Stimulated activated CD4-positive, alpha-beta T cell treated with anti-CD3 and anti-CD28 coated beads, Interleukin-15, amount 100 ng/mL, for 1 hour (primary cell): ENCODE measurements around the gene TTC39A.

ENCODE experiments used
- DNase-seq, 2 donors: peaks; one replicate each; pipeline ENCODE4 v3.0.0-alpha.2; 2020; ENCODE audit warnings: low read depth in 1 of 2, low spot score in 1 of 2

The TTC39A gene

DNA sequence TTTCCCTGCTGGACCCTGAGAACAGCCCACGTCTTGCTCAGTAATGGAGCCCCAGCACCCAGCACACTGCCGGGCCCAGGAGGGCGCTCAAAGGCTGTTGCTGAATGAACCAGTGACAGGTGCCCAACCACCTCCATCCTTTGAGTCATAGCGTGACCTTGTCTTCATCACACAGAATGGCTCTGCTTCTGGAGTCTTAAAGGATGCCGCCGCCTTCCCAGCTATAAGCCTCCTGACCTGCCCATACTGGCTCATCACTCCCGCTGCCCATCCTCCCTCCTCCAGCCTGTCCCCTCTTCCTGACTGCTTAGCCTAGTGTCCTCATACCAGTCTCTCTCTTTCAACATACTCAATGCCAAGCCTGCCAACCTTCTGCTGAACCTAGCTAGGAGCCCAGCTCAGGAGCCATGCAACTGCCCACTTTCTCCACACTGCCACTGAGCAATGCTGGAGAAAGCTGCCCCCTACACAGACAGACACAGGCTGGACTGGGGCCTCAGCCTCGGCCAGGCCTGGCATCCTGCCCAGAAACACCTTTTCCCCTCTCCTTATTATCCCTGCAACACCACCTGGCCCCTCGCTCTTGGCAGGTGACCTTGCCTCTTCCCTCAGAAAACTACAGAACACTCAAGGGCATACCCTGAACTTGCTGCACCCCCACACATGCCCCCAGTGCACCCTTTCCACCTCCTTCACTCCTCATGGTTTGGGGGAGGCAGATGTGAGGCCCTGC, 14.1 kb downstream of the TTC39A start:
- DNase-seq: no peak

DNA sequence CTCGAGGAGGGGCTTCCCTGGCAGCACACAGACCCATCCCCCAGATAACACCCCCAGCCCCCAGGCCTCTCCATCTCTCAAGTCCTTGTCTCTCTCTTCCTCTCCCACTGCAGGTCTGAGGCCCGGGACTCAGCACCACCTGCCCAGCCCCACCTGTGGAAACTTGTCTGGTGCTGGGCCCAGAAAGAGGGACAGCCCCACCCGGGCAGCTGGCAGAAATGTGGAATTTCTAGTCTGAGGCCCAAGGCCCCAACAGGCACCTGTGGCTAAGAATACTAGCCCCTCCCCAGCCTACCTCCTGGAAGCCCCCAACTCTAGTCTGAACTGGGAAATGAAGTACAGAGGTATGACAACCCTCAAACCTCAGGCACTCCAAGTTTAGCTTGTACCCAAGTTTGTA, 15.4 kb downstream of the TTC39A start:
- no peak for DNase-seq

DNA sequence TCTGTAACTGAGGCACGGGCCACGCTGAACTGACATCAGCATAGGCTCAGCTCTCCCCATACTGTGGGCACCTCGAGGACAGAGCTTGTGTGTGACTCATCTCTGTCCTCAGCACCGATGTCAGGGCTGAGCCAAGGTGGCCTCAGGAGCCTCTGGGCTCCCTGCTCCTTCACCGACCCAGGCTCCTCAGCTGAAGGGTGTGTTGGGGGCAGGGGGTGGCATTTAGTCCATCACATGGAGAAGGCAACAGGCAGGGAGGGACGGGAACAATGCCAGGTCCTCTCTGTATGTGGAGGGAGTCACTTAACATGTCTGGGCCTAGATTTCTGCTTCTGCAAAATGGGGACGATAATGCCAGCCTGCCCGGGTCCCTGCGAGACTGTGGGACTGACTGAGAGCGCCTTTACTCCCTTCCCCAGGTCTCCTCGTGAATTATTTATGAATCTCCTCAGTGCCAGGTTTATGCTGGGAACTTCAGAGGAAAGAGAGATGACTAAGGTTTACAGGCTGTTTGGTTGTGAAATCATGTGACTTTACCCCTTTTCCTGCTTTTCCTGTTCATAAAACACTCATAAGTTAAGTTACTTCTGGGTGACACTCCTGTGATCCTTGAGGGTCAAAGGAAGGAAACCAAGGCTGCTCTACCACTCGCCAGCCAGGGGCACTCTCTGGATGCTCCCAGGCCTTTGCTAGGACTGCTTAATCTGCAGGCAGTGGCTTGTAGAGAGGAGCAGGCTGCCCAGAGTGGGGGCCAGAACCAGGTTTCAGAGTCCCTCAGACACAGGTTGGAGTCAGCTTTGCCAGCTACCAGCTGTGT, 16.2 kb downstream of the TTC39A start:
- DNase-seq: no peak

DNA sequence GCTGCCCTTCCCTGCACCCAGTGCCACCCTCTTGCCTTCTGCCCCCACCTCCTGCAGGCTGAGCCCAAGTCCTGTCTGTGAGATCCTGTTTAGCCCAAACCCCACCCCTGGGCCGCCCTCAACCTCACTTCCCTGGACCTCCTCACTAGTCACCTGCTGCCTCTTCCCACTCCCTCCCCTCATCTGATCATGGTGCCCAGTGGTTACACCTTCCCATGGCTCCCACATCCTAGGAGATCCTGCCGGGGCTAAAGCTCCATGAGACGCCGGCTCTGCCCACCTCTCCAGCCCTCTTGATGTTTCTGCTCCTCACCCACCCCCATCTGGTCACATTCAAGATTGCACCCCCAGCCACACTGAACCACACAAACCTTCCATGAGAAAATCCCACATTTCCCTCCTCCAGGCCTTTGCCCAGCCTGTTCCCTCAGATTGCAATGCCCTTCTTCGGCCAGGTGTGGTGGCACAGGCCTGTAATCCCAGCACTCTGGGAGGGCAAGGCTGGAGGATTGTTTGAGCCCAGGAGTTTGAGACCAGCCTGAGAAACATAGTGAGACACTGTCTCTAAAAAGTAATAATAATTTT, 17.0 kb downstream of the TTC39A start:
- no peak for DNase-seq

DNA sequence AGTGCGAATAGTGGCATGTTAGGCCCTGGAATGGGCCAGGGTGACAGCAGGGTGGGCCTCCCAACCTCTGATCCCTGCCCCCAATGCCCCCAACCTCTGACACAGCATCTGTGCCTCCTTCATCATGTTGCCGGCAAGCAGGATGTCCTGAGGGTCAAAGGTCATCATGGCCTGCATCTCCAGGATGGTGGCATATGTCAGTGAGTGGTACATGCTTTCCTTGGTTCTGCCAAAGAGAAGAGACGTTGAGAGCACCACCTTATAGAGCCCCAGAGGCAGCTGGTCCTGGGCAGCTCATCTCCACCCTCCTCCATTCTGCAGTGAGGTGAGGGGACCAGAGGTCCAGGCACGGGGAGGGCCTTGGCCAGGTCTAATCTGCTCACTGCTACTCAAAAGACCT, 17.6 kb downstream of the TTC39A start:
- DNase-seq: no peak

DNA sequence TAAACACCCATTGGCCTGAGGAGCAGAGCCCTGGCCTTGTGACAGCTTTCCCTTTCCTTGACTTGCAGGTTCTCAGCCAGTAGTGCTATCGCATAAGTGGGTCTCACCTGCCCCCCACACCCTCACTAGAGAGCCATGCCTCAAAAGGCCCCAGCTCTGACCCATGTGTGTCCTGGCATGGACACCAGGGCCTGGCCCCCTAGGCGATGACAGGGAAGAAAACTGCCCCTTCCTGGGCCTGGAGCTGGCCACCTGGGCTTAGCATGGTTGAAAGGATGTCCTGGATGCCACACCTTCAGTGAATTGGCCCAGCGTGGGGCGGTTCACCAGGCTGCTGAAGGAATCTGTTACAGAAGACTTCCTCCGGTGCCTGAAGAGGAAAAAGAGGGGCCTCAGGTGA, 18.5 kb downstream of the TTC39A start:
- no peak for DNase-seq

DNA sequence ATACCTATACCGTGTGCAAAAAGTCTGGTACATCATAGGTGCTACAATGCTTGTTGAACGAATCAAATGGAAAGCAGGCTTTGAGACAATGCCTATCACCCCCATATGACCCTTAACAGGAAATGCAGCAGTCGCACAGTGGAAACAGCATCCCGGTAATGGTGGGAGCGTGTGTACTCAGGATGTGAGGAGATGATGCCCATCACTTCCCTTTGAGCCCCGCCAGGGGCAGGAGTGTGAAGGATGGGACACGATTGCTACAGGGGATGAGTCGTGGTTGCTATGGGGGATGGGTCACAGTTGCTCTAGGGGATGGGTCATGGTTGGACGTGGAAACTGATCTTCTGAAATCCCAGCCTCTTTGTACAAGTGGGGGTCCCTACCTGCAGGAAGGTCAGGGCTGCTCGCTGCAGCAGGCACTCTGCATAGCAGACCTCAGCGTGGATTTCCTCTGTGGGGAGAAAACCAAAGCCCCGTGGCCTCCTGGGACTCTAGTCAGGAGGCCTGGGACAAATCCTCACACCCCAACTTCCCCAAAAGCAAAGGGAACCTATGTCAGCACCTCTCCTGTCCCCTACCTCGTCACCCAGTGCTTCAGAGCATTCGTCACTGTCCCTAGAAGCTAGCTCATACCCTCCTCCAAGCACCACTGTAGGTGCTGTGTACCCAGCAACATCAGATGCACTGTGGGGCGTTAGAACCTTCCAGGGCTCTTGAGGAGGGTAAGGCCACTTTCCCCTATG, 19.3 kb downstream of the TTC39A start:
- no peak for DNase-seq

DNA sequence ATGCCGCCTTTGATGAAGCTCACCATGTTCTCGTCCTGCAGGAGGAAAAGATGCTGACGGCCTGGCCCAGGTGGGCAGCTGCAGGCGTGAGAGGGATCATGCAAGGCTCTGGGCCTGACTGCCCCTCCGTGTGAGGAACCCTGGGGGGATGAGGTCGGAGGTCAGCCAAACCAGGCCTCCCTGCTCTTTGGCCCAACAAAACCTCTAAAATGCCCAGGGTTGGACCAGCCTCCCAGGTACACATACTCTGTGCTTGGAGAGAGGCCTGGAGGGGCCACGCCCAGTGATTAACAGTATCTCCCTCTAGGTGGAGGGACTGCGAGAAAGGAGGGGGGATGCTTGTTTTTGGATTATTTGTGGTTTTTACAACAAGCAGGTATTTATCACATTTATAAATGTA, 21.1 kb downstream of the TTC39A start:
- no peak for DNase-seq

DNA sequence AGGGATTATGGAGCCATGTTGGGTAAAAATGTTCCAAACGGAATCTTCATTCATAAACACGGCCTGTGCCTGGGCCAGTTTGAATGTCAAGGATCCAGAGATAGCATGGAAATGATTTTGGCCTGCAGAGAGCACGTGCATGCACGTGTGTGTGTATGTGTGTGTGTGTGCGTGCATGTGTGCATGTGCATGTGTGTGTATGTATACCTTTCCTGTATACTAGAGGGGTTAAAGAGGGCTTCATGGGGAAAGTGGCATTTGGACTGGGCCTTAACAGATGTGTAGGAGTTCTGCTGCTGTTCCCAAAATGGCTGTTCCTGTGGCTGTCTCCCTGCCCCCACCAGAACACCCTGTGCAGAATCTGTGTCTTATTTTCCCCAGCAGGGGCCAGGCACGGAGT, 21.7 kb downstream of the TTC39A start:
- no peak for DNase-seq

DNA sequence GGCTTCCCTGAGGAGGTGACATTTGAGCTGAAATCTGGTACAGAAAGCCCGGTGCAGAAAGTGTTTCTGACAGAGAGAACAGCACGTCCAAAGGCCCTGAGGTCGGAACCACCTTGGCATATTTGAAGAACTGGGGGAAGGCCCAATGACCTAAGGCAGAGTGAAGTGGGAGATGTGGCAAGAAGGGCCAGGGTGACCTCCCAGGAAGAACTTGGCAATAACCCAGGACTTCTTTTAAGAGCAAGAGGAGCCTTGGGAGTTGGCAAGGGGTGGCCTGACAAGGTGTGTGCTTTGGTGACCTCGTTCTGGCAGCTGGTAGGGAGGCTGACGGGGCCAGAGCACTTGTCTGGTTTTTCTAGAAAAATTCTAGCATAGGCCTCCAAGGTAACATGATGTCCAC, 23.4 kb downstream of the TTC39A start:
- no peak for DNase-seq

DNA sequence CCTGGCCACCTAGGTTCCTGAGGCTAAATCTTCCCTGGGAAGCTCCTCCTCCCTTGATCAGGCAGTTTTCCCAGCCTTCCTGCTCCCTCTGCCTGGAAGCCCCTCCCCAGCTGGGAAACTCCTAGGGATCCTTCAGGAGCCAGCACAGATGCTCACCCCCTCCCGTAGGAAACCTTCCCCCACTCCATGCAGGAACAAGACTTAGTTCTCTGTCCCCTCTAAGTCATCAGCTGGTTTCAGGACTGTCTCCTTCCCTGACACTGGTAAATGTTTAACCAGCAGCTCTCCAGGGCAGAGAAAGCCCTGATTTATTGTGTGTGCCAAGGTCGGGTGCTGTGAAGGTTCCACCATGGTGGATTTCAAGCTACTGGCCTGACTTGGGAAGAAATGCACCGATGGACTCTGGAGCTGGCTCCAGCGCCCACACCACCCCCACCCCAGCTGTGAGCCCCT, 25.0 kb downstream of the TTC39A start:
- no peak for DNase-seq

DNA sequence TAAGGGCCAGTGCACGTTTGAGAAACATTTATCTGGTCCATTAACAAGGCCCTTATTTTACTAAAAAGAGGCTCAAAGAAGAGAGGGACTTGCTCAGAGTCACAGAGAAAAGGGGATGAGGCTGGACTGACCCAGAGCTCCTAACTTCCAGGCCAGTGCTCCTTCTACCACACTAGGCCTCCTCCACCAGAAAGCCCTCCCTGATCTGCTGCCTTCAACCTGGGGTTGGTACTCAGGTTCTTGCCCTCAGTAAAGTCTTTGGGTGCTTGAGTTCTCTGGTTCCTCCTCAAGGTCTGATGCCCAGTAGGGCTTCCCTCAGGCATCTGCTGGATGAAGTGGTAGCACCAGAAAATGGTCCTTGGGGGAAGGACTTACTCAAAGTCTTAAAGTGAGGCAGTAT, 26.0 kb downstream of the TTC39A start:
- DNase-seq: no peak

DNA sequence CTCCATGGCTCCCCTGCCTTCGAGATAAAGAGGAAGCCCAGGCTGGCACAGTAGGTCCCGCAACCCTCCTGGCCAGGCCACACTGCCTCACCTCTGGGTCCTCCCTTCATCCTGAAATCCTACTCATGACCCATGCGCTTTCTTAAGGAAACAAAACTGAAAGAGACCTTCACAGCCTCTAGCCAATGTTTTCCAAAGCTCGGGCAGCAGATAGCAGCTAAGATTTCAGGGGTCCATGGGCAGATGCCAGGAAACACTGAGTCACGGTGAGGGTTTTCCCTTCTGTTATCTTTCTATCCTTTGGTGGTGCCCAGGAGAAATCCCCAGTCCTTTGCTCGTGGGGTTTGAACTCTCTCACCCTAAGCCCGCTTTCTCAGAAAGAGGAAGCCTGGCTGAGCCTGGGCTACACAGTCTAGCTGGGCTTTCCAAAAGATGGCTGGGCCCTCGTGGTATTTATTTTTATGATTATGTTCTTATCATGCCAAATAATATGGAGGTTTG, 26.6 kb downstream of the TTC39A start:
- no peak for DNase-seq

DNA sequence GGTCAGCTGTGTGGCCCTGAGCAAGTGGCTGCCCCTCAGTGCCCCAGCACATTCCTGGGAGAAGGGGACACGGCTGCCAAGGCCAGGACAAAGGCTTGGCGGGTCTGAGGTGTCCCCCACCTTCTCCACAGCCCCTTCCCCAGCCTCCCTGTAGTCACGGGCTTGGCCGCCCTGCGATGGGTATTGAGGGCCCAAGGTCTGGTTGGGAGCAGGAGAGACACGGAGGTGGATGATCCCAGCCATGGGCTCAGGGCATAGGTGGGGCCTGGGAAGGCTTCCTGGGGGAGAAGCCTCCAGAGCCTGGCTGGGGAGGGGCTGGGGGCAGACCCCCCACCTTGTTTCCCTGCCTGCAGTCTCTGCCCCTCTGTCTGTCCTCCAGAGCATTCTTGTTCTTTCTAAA, 27.0 kb downstream of the TTC39A start:
- DNase-seq: no peak

DNA sequence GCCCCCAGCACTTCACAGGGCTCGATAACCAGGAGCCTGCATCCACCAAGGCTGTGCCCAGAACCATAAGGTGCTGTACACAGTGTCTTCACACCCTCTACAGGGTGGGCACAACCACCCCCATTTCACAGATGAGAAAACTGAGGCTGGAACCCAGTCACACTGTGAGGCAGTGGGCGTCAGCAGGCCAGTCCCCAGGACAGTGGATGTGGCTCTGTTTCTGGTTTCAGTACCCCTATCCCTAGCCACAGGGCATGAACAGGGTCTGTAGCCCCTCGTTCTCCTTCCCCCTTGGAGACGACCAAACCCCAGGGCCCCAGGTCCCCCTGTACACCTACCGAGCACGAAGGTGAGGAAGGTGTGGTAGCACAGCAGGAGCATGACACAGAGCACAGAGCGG, 27.6 kb downstream of the TTC39A start:
- no peak for DNase-seq

DNA sequence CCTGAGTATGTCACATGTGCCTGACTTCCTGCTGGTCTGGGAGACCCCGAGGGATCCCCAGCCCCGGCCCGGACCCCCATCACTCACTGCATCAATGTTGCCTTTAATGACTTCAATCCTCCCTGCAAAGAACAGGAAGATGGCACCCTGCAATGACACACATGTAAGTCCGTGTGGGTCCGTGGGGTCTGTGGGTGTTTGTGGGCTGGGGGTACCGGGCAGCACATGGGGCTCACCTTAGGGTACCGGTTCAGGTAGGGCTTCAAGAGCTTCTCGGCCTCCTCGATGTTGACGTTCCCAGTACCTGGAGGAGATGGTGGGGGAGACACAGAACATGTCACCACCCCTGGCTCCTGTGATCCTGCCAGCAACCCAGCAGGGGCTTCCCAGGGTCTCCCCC, 28.1 kb downstream of the TTC39A start:
- no peak for DNase-seq

DNA sequence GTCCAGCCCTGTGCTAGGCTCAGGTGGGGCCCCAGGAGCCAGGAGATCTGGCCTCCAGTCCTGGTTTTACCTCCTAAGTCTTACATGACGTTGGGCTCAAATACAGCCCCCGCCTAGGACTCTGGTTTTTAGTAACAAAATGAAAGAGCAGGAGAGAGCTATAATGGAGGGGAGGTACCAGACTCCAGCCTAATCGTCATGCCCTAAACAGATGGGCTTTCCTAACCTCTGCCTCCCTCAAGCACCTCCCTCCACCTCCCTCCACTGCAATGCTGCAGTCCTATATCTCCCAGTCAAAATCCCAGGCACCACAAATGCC, 28.6 kb downstream of the TTC39A start:
- DNase-seq: no peak

DNA sequence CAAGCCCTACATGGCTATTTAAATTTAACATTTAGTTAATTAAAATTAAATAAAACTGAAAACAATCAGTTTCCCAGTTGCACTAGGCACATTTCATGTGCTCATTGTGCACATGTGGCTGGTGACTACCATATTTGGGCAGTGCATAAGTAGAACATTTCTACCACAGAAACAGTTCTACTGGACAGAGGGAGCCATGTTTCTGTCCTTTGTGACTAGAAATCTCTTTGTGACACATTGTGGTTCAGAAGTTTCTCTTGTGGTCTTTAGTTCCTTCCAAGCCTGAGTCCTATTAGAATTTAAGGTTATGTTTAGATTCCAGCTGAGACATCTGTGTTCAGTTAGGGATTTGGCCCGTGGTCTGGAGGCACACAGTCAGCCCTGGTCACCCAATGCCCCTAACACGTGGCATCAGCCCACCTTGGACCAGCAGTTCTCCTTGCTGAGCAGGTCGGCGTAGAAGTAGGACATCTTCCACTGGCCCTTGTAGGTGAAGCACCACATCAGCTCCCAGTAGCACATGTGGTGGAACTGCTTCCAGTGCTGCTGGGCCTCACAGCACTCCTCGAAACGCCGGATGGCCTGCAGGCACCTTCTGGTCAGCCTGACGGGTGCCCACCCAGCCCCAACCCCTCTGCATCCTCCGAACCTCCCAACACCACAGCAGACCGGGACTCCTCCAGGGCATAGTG, 29.1 kb downstream of the TTC39A start:
- no peak for DNase-seq

DNA sequence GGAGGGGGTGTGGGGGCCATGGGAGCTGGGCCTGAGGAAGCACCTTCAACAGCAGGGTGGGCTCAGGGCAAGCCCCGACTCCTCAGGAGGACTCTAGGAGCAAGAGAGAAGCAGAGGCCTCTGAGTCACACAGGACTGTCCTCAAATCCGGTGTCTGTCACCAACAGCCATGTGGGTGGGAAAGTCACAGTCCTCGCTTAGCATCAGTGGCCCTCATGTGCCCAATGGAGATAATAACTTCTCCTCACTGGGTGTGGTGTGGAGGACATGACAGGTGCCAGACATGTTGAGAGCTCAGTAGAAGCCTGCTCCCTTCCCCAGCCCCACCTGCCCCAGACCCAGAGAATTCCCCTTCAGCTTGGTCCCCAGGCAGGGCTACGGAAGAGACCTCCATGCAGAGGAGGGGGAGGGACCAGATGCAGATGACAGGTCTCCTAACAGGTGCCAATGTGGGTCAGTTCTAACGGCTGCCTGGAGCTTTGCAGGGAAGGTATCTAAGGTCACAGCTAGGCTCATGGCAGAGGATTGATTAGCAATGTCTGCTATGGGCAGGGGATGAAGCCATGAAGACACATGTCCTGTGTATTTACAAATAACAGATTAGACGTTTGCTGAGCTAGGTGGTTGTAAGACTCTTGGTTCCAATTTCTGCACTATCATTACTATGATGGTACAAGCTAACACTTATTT, 30.2 kb downstream of the TTC39A start:
- DNase-seq: no peak

DNA sequence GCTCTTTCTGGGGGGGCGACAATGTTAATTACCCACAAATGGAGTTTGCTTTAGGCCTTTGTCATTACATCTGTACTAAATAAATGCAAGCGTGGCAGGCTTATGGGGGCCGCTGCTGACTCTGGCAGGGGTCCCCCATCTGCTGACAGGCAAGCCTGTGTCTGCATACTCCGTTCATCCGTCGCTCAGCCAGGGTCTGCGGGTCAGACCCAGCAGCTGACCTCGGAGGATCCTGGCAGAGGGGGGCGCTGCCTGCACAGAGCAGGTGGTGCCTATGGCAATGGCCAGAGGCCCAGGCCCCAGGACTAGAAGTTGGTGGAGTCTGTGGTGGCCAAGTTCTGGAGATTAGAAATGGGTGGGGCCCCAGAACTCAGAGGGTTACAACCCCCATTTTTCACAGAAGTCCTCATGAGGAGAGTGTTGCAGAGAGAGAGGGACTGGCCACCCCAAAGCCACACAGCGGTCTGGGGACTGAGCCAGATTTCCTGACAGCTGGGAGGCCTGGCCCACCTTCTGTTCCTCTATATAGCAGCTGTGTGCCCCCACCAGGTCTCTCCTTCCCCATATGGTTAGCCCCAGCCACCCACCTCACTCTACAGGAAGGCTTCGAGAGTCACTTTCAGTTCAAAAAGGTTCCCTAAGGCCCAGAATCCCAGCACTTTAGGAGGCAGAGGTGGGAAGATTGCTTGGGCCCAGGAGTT, 31.0 kb downstream of the TTC39A start:
- no peak for DNase-seq
